Endothelial cell of umbilical vein (primary cell): ENCODE data around the gene TTBK1.

Source experiments
- EZH2 ChIP-seq: IDR thresholded peaks from 2 replicates; pipeline ENCODE4 v1.6.1; 2012; ENCODE audit warnings: borderline replicate concordance, low read depth, mild to moderate bottlenecking, moderate library complexity, low read length, inconsistent platforms; ENCODE audit not compliant: severe bottlenecking
- JUN ChIP-seq: IDR thresholded peaks from 2 replicates; pipeline ENCODE4 v1.6.1; 2011; ENCODE audit warnings: borderline replicate concordance, low read depth; ENCODE audit not compliant: insufficient read length, insufficient read depth
- MAX ChIP-seq: IDR thresholded peaks from 2 replicates; pipeline ENCODE4 v1.6.1; 2011; ENCODE audit not compliant: insufficient read depth, insufficient read length
- MYC ChIP-seq: IDR thresholded peaks from one replicate; pipeline ENCODE4 v1.6.1; 2011; ENCODE audit warnings: mild to moderate bottlenecking, low read depth, low read length
- POLR2A ChIP-seq: IDR thresholded peaks from 2 replicates; pipeline ENCODE4 v1.6.1; 2012; ENCODE audit warnings: low read depth, mild to moderate bottlenecking, control low read depth, low read length
- POLR2AphosphoS5 ChIP-seq: IDR thresholded peaks from 2 replicates; pipeline ENCODE4 v1.6.1; 2012; ENCODE audit warnings: low read depth, mild to moderate bottlenecking, control low read depth, low read length, moderate library complexity; ENCODE audit not compliant: insufficient read depth
- TF ChIP-seq, protein P1 (sequence below), 2 donors: IDR thresholded peaks; 1 replicate in 1 of 2; 2 replicates in 1 of 2; pipeline ENCODE4 v1.5.1; 2011; ENCODE audit warnings: low read length in 2 of 2, mild to moderate bottlenecking in 2 of 2, moderate library complexity in 2 of 2, control low read depth in 1 of 2, inconsistent platforms in 1 of 2, low read depth in 1 of 2; ENCODE audit not compliant: insufficient read depth in 1 of 2; ENCODE audit errors: extremely low read depth in 1 of 2

GRCh38 chr6:43228951-43229802 lies 14.1 kb upstream of the TTBK1 start, which contains the start of gene DNPH1:
- TF ChIP-seq POLR2A = peak; percentile 77
- TF ChIP-seq, protein P1, sequence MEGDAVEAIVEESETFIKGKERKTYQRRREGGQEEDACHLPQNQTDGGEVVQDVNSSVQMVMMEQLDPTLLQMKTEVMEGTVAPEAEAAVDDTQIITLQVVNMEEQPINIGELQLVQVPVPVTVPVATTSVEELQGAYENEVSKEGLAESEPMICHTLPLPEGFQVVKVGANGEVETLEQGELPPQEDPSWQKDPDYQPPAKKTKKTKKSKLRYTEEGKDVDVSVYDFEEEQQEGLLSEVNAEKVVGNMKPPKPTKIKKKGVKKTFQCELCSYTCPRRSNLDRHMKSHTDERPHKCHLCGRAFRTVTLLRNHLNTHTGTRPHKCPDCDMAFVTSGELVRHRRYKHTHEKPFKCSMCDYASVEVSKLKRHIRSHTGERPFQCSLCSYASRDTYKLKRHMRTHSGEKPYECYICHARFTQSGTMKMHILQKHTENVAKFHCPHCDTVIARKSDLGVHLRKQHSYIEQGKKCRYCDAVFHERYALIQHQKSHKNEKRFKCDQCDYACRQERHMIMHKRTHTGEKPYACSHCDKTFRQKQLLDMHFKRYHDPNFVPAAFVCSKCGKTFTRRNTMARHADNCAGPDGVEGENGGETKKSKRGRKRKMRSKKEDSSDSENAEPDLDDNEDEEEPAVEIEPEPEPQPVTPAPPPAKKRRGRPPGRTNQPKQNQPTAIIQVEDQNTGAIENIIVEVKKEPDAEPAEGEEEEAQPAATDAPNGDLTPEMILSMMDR (IDR thresholded peaks at IDR 0.05; ENCODE audit: extremely low read depth in 1 of 2, insufficient read depth in 1 of 2, low read depth in 1 of 2, low read length in 2 of 2) = peak; percentile 80 to 92
- no peak for TF ChIP-seq EZH2
- peak; percentile 54 for TF ChIP-seq MAX
- no peak for TF ChIP-seq MYC
- TF ChIP-seq JUN = no peak
- TF ChIP-seq POLR2AphosphoS5 = peak; percentile 87
